SK-N-SH (cell line): ENCODE results near the gene KRT80. TPM values are rescaled to one million over a fixed set of nuclear protein-coding genes. Genes with fewer than 3 reads are reported as not detected.

Source experiments
- CTCF ChIA-PET: fragments of 300-600, 350-600 bp; formaldehyde crosslinking; extraction: SDS; loops from one replicate; lab custom pipeline; 2021; lab: Yijun Ruan, JAX
- POLR2A ChIA-PET: fragments of 350-600 bp; sonication (Branson Sonifier 250); formaldehyde crosslinking; extraction: SDS; loops from one replicate; lab custom pipeline; 2020; ENCODE audit warnings: antibody characterized with exemption, inconsistent platforms; lab: Yijun Ruan, JAX
- DNase-seq: peaks from one replicate; pipeline ENCODE4 v3.0.0; 2012
- H2AFZ ChIP-seq: fragments of 200-600 bp; sonication (generic); 2 replicates; pipeline ENCODE4 v1.8.1; 2016; ENCODE audit warnings: antibody characterized with exemption, mild to moderate bottlenecking, low read depth
- H3F3A ChIP-seq: fragments of 200-600 bp; sonication (generic); replicated peaks from 2 replicates; pipeline ENCODE3; 2016; ENCODE audit warnings: antibody characterized with exemption, mild to moderate bottlenecking; ENCODE audit not compliant: insufficient read depth
- H3K27ac ChIP-seq, 2 experiments: fragments of 200-500 bp in 1 of 2; fragments of 200-600 bp in 1 of 2; sonication (Bioruptor generic) in 1 of 2; sonication (generic), shearing (Covaris generic) in 1 of 2; 2 replicates each; pipeline versions ENCODE4 v1.5.1 to v1.6.1; 2014 to 2016; ENCODE audit warnings: low read depth in 2 of 2, inconsistent platforms in 1 of 2, low read length in 1 of 2, mild to moderate bottlenecking in 1 of 2, mixed read lengths in 1 of 2
- H3K27me3 ChIP-seq: fragments of 200-600 bp; sonication (generic), shearing (Covaris generic); 2 replicates; pipeline ENCODE4 v1.6.1; 2016; ENCODE audit warnings: mixed run types; ENCODE audit not compliant: insufficient read depth
- H3K36me3 ChIP-seq, 2 experiments: fragments of 200-500 bp in 1 of 2; fragments of 200-600 bp in 1 of 2; sonication (Bioruptor generic) in 1 of 2; sonication (generic) in 1 of 2; replicated peaks in 1 of 2; 2 replicates each; pipeline versions ENCODE3 to v1.5.1; 2014 to 2016; ENCODE audit warnings: low read length in 1 of 2, mild to moderate bottlenecking in 1 of 2; ENCODE audit not compliant: insufficient read depth in 2 of 2, control insufficient read depth in 1 of 2
- H3K4me1 ChIP-seq, 2 experiments: fragments of 200-500 bp in 1 of 2; fragments of 200-600 bp in 1 of 2; sonication (Bioruptor generic) in 1 of 2; sonication (generic), shearing (Covaris generic) in 1 of 2; 2 replicates each; pipeline versions ENCODE4 v1.5.1 to v1.6.1; 2014 to 2016; ENCODE audit warnings: low read depth in 1 of 2, low read length in 1 of 2, mixed run types in 1 of 2; ENCODE audit not compliant: insufficient read depth in 2 of 2, control insufficient read depth in 1 of 2
- H3K4me2 ChIP-seq: fragments of 200-600 bp; sonication (generic), shearing (Covaris generic); 2 replicates; pipeline ENCODE4 v1.6.1; 2017; ENCODE audit warnings: mixed run types
- H3K4me3 ChIP-seq, 2 experiments: fragments of 200-500 bp in 1 of 2; fragments of 200-600 bp in 1 of 2; sonication (Bioruptor generic) in 1 of 2; sonication (generic), shearing (Covaris generic) in 1 of 2; 2 replicates each; pipeline versions ENCODE4 v1.5.1 to v1.8.1; 2014 to 2016; ENCODE audit warnings: low read depth in 2 of 2, inconsistent platforms in 1 of 2, low read length in 1 of 2, mild to moderate bottlenecking in 1 of 2, mixed read lengths in 1 of 2, moderate library complexity in 1 of 2
- H3K79me2 ChIP-seq: fragments of 200-600 bp; sonication (generic); 2 replicates; pipeline ENCODE4 v1.8.1; 2017; ENCODE audit warnings: mild to moderate bottlenecking; ENCODE audit not compliant: insufficient read depth
- H3K9ac ChIP-seq: fragments of 200-600 bp; sonication (generic); 2 replicates; pipeline ENCODE4 v1.6.1; 2017; ENCODE audit warnings: mixed run types
- H3K9me2 ChIP-seq: fragments of 200-600 bp; sonication (generic); 2 replicates; pipeline ENCODE4 v1.6.1; 2017; ENCODE audit warnings: mixed run types
- H3K9me3 ChIP-seq: fragments of 200-600 bp; sonication (generic); 2 replicates; pipeline ENCODE4 v1.6.1; 2017; ENCODE audit warnings: mixed run types, mild to moderate bottlenecking, moderate library complexity
- H4K20me1 ChIP-seq: fragments of 200-600 bp; sonication (generic); 2 replicates; pipeline ENCODE4 v1.6.1; 2017; ENCODE audit warnings: mild to moderate bottlenecking, mixed run types; ENCODE audit not compliant: insufficient read depth
- CTCF ChIP-seq: fragments of 200-600 bp; sonication (generic); IDR thresholded peaks from 2 replicates; pipeline ENCODE4 v1.6.1; 2017; ENCODE audit warnings: antibody characterized with exemption, mild to moderate bottlenecking, moderate library complexity
- ELF1 ChIP-seq: IDR thresholded peaks from 2 replicates; pipeline ENCODE4 v1.4.0; 2012
- EP300 ChIP-seq, 2 experiments: IDR thresholded peaks; 2 replicates each; pipeline versions ENCODE4 v1.4.0 to v1.6.1; 2012; ENCODE audit warnings: borderline replicate concordance in 1 of 2, low read depth in 1 of 2, low read length in 1 of 2
- EZH2phosphoT487 ChIP-seq: fragments of 200-600 bp; sonication (generic); IDR thresholded peaks from 2 replicates; pipeline ENCODE4 v1.6.1; 2017; ENCODE audit warnings: low read depth, mixed run types, mild to moderate bottlenecking, antibody characterized with exemption, moderate library complexity, borderline replicate concordance
- FOXM1 ChIP-seq: IDR thresholded peaks from 2 replicates; pipeline ENCODE4 v1.4.0; 2012; ENCODE audit warnings: low read depth, mild to moderate bottlenecking
- GATA2 ChIP-seq: sonication (generic); formaldehyde crosslinking; IDR thresholded peaks from 2 replicates; pipeline ENCODE4 v1.5.0; 2020; ENCODE audit warnings: mild to moderate bottlenecking, missing genetic modification reagents
- IRF3 ChIP-seq: fragments of 150-350 bp; IDR thresholded peaks from 2 replicates; pipeline ENCODE4 v1.6.1; 2016; ENCODE audit warnings: mild to moderate bottlenecking, low read depth, low read length
- JUND ChIP-seq: IDR thresholded peaks from 2 replicates; pipeline ENCODE4 v1.4.0; 2012
- MXI1 ChIP-seq: IDR thresholded peaks from 2 replicates; pipeline ENCODE4 v1.6.1; 2012; ENCODE audit warnings: mild to moderate bottlenecking, low read depth, low read length, improper control_type of control experiment
- RAD21 ChIP-seq: IDR thresholded peaks from 2 replicates; pipeline ENCODE4 v1.6.1; 2012; ENCODE audit warnings: mild to moderate bottlenecking, low read length
- RCOR1 ChIP-seq: fragments of 150-350 bp; IDR thresholded peaks from 2 replicates; pipeline ENCODE4 v1.6.1; 2017; ENCODE audit warnings: antibody characterized with exemption, low read length
- SIN3A ChIP-seq: IDR thresholded peaks from 2 replicates; pipeline ENCODE4 v1.6.1; 2012; ENCODE audit warnings: low read depth, mild to moderate bottlenecking, low read length, moderate library complexity, borderline replicate concordance
- TAF1 ChIP-seq: IDR thresholded peaks from 2 replicates; pipeline ENCODE4 v1.6.1; 2012; ENCODE audit warnings: low read depth, mild to moderate bottlenecking, low read length, moderate library complexity, borderline replicate concordance
- ZBTB33 ChIP-seq: IDR thresholded peaks from 2 replicates; pipeline ENCODE4 v1.4.0; 2012; ENCODE audit warnings: low read depth, borderline replicate concordance
- WGBS: methylation state at CpG from one replicate; pipeline ENCODE4 v1.1.6; 2017; ENCODE audit warnings: low lambda C conversion rate; 5-methylcytosine and 5-hydroxymethylcytosine counted together
- polyA plus RNA-seq, 3 experiments: library from polyadenylated mRNA; depleted of rRNA; stranded (reverse); fragments of >200 nt; gene quantifications; 2 replicates each; pipeline ENCODE4 v1.2.3, GENCODE V29; 2012

Gene KRT80
- polyA plus RNA-seq, 1 of the 3 experiments (the other 2 are of a cell fraction) = 14.9 TPM

- TF ChIP-seq CTCF = no peak
- no peak for TF ChIP-seq JUND
- TF ChIP-seq, all 33 proteins: peak for 0
These were observed 40.4 kb upstream of the KRT80 start (continued) for GRCh38 chr12:52232203-52232673.

- H3K9ac ChIP-seq = peak overlapping the region; percentile 86
- CTCF ChIA-PET = interaction anchor here (1.6 to 2.3 kb wide), 3 partner anchors 9 to 96 kb away, joined by 5 to 9 read pairs (median 7); no protein-coding TSS in a partner anchor
These were observed 39.7 kb upstream of the KRT80 start for GRCh38 chr12:52231305-52232202.

More at GRCh38 chr12:52231305-52232202, 39.7 kb upstream of the KRT80 start:
- H3F3A ChIP-seq = peaks cover 27% of the 10 kb centered on the region
- H3K9me2 ChIP-seq = no peaks in the 10 kb centered on the region
- peak overlapping the region; percentile 11 to 97; a peak in 3 of 4 replicates for H3K27ac ChIP-seq
- H3K4me2 ChIP-seq = peak overlapping the region; percentile 76; the same call in 1 of the 2 replicates
- peak; percentile 21 for DNase-seq
- no peak overlapping the region for H3K4me3 ChIP-seq
- WGBS = 78% methylated on average over 15 of the region's 16 CpGs
- H3K9me3 ChIP-seq = no peaks in the 10 kb centered on the region
- no peaks in the 10 kb centered on the region for H3K27me3 ChIP-seq
- no peaks in the 10 kb centered on the region for H4K20me1 ChIP-seq
- H3K4me1 ChIP-seq = peaks cover 0 to 19% of the 10 kb centered on the region in 2 experiments; a peak in 3 of 4 replicates
- POLR2A ChIA-PET = no interaction called here
- no peaks in the 10 kb centered on the region for H3K36me3 ChIP-seq
- TF ChIP-seq ZBTB33 = no peak
- TF ChIP-seq TAF1 = no peak
- no peak for TF ChIP-seq ELF1
- TF ChIP-seq SIN3A = no peak
- TF ChIP-seq MXI1 = no peak
- TF ChIP-seq EP300 (IDR thresholded peaks at IDR 0.05; ENCODE audit: borderline replicate concordance in 1 of 2, low read depth in 1 of 2, low read length in 1 of 2) = no peak
- no peak for TF ChIP-seq FOXM1
- TF ChIP-seq EZH2phosphoT487 = no peak
- no peak for TF ChIP-seq RAD21
- no peak for TF ChIP-seq IRF3
- no peak for TF ChIP-seq RCOR1
- no peak for TF ChIP-seq GATA2
- H3K79me2 ChIP-seq = no peaks in the 10 kb centered on the region
- no peak overlapping the region for H2AFZ ChIP-seq
